Measurements from ENCODE around the gene CSNK1G3.

GRCh38 chr5:123558762-123559433 is 46.9 kb downstream of the CSNK1G3 start:
- TF ChIP-seq, protein P1, sequence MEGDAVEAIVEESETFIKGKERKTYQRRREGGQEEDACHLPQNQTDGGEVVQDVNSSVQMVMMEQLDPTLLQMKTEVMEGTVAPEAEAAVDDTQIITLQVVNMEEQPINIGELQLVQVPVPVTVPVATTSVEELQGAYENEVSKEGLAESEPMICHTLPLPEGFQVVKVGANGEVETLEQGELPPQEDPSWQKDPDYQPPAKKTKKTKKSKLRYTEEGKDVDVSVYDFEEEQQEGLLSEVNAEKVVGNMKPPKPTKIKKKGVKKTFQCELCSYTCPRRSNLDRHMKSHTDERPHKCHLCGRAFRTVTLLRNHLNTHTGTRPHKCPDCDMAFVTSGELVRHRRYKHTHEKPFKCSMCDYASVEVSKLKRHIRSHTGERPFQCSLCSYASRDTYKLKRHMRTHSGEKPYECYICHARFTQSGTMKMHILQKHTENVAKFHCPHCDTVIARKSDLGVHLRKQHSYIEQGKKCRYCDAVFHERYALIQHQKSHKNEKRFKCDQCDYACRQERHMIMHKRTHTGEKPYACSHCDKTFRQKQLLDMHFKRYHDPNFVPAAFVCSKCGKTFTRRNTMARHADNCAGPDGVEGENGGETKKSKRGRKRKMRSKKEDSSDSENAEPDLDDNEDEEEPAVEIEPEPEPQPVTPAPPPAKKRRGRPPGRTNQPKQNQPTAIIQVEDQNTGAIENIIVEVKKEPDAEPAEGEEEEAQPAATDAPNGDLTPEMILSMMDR (conservative IDR thresholded peaks at IDR 0.05; ENCODE audit: low read length) = no peak
- no peak for TF ChIP-seq EZH2phosphoT487 (IDR thresholded peaks at IDR 0.05; ENCODE audit: borderline replicate concordance, low read depth, low read length)

Measured in OCI-LY7 (cell line).